IPS DF 6.9 (cell line): Measurements from ENCODE around the gene ZBTB49.
A peak's percentile ranks its signal among the peaks of the same experiment; 100 is the strongest.
"Not testable (repeated sequence)": the region's sequence is repeated elsewhere in the genome, so short reads cannot be mapped to it uniquely, and the experiment has no call there.

ENCODE experiments used
- DNase-seq: peaks from one replicate; pipeline ENCODE4 v3.0.0-alpha.2; 2013; ENCODE audit warnings: low read depth, low spot score
- H3K27ac ChIP-seq: one replicate; pipeline ENCODE4 v1.5.1; 2013; ENCODE audit warnings: low read length, control low read depth
- H3K27me3 ChIP-seq: 2 replicates; pipeline ENCODE4 v1.6.1; 2013; ENCODE audit warnings: mild to moderate bottlenecking, low read length; ENCODE audit not compliant: control insufficient read depth, insufficient read depth
- H3K36me3 ChIP-seq: 2 replicates; pipeline ENCODE4 v1.6.1; 2013; ENCODE audit warnings: low read length; ENCODE audit not compliant: control insufficient read depth, insufficient read depth
- H3K4me1 ChIP-seq: 2 replicates; pipeline ENCODE4 v1.6.1; 2013; ENCODE audit warnings: low read length; ENCODE audit not compliant: control insufficient read depth, insufficient read depth
- H3K4me3 ChIP-seq: 2 replicates; pipeline ENCODE4 v1.5.1; 2013; ENCODE audit warnings: mild to moderate bottlenecking, low read length
- H3K9me3 ChIP-seq: 2 replicates; pipeline ENCODE4 v1.6.1; 2013; ENCODE audit warnings: low read length, inconsistent platforms; ENCODE audit not compliant: control insufficient read depth, insufficient read depth
- WGBS: extraction: QIAGEN DNeasy Blood & Tissue Kit; methylation state at CpG from one replicate; pipeline ENCODE4 v1.1.7; 2013; ENCODE audit warnings: mixed read lengths, missing lambda C conversion rate; ENCODE audit not compliant: insufficient read length, insufficient coverage; 5-methylcytosine and 5-hydroxymethylcytosine counted together

ZBTB49 gene, protein sequence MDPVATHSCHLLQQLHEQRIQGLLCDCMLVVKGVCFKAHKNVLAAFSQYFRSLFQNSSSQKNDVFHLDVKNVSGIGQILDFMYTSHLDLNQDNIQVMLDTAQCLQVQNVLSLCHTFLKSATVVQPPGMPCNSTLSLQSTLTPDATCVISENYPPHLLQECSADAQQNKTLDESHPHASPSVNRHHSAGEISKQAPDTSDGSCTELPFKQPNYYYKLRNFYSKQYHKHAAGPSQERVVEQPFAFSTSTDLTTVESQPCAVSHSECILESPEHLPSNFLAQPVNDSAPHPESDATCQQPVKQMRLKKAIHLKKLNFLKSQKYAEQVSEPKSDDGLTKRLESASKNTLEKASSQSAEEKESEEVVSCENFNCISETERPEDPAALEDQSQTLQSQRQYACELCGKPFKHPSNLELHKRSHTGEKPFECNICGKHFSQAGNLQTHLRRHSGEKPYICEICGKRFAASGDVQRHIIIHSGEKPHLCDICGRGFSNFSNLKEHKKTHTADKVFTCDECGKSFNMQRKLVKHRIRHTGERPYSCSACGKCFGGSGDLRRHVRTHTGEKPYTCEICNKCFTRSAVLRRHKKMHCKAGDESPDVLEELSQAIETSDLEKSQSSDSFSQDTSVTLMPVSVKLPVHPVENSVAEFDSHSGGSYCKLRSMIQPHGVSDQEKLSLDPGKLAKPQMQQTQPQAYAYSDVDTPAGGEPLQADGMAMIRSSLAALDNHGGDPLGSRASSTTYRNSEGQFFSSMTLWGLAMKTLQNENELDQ

DNA sequence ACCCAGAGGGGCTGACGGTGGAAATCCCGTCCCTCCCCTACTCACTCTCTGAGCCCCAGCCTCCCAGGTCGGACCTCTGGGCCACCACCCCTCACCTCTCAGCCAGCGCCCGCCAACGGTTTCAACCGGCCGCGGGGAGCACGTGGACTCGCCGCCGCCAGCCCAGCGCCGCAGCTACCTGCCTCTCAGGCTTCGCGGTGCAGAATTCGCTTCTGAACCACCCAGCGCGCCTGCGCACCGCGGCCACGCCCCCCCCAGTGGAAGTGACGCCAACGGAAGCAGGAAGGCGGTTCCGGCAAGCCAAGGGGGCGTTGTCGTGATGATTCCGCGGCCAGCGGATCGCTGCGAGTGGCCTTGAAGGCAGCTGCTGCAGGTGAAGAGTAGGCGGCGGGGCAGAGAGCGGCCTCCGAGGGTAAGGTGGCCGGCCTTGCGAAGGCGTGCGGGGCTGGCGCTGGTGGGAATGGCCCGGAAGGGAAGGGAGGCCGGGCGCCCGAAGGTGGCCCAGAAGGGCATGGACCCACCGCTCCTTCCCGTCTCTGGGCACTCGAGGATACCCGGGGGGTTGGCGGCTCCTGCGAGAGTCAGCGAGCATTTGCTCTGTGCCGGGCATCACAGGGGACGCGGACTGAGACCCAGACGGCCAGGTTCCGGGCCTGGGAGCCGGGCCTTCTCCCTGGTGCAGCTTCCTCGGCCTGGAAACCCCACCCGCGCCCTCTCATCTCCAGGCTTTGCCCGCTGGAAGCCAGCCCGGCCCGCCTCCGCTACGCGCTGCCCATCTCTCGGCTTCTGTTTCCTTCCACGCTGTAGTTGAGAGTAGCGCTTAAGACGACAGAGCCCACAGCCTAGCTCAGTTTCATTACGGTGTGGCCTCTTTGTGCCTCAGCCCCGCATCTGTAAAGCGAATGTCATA is at the start of gene ZBTB49, which contains the start of gene LYAR:
Gene ZBTB49, plus strand, starts transcription at position 311 of the 910 bp plus-strand sequence. CDS start 9,695 bp downstream, outside the sequence.
Gene LYAR, minus strand, starts transcription at position 214 of the 910 bp plus-strand sequence. CDS start 6,412 bp downstream, outside the sequence.
- peak; percentile 77 for DNase-seq
- Histone ChIP-seq H3K27me3 (no peaks in the 10 kb centered on the region), H3K36me3 (peaks cover 4% of the 10 kb centered on the region; the same call in 1 of the 2 replicates), H3K9me3 (no peaks in the 10 kb centered on the region), H3K27ac (no peak within 1 kb of the TSS), H3K4me1 (no peaks in the 10 kb centered on the region; the same call in 1 of the 2 replicates), H3K4me3 (peak within 1 kb of the TSS; percentile 96)
- WGBS: no CpG with 5 or more reads among the region's 77 CpGs

DNA sequence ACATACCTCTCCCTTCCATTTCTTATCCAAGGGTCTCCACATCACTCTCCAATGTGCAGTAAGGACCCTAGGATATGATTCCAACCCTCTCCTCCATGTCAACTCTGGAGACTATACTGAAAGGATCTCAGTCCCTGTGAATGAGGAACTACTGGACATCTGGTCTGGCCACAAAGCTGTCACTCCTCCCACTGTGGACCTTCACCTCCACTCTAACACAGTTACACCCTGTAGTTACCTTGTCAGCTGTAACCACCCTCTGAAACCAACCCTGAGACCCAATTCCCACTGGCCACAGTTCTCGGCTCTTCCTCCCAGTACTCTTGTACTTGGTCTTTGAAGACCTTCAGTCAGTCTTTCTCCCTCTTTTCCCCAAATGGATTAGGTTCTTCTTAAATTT is 44.9 kb upstream of the ZBTB49 start:
- no peak for DNase-seq
- Histone ChIP-seq H3K4me3 (no peak overlapping the region), H3K27ac (no peak overlapping the region), H3K9me3 (no peaks in the 10 kb centered on the region), H3K36me3 (peaks cover 11% of the 10 kb centered on the region; the same call in 1 of the 2 replicates), H3K27me3 (no peaks in the 10 kb centered on the region), H3K4me1 (no peaks in the 10 kb centered on the region; the same call in 1 of the 2 replicates)
- no CpG with 5 or more reads among the region's 1 CpG for WGBS

DNA sequence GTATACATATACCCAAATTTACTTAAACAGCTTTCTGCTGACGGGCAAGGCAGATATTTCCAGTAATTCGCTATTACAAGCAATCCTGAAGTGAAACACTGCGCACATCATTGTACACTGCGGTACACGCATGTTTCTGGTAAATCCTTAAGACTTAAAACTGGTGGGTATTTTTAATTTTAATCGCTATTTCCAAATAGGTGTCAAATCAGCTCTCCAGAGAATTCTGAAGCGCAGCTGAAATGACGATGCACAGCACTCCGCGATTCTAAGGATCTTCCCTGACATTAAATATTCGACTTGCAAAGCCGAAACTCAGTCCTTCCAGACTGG is 42.4 kb upstream of the ZBTB49 start:
- Histone ChIP-seq H3K4me3 (peak overlapping the region; percentile 96), H3K27me3 (no peaks in the 10 kb centered on the region), H3K4me1 (no peaks in the 10 kb centered on the region; the same call in 1 of the 2 replicates), H3K27ac (no peak overlapping the region), H3K36me3 (peaks cover 11% of the 10 kb centered on the region; the same call in 1 of the 2 replicates), H3K9me3 (no peaks in the 10 kb centered on the region)
- no CpG with 5 or more reads among the region's 12 CpGs for WGBS
- no peak for DNase-seq

DNA sequence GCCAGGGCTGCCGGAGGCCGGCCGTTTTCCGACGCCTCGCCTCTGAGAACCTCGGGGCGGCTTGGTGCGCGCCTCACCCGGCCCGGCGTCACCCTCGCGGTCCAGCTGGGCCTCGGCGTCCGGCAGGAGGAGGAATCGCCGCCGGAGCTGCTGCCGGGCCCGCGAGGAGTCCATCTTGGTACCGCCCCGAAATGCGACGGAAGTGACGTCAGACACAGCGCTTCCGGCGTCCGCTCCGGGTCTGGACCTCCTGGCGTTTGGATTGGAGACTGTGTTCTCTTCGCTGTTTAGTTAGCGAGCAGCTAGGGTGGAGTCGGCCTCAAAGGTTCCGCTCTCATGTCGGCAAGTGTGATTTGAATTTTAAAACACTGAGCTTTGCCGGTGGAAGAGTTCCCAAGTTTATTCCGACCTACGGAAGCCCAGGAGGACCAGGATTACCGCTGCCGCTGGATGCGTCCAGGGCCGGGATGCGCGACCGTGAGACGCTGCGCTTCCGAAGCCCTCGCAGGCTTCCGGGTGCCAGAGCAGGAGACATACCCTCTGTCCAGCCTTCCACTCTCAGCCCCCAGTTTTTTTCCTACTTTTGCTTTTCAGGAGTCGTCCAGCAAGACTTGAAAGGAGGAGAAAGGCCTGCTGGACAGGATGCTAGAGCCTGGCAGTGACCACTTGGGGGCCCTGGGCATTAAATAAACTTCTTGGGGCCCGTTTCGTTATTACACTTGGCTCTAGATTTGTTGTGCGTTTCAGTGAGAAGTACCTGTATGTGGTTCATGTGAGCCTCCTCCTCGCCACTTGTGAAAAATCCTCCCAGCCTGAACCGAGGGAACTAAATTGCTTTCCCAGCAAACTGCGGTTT is 41.8 kb upstream of the ZBTB49 start, which contains the start of gene TMEM128:
Gene TMEM128, minus strand, starts transcription at position 195 of the 856 bp plus-strand sequence. Its CDS starts 21 bp downstream, at position 174.
- Histone ChIP-seq H3K9me3 (no peaks in the 10 kb centered on the region), H3K27me3 (no peaks in the 10 kb centered on the region), H3K4me1 (no peaks in the 10 kb centered on the region; the same call in 1 of the 2 replicates), H3K4me3 (peak within 1 kb of the TSS; percentile 96), H3K27ac (no peak within 1 kb of the TSS), H3K36me3 (peaks cover 11% of the 10 kb centered on the region; the same call in 1 of the 2 replicates)
- no CpG with 5 or more reads among the region's 62 CpGs for WGBS
- DNase-seq: peak; percentile 91

DNA sequence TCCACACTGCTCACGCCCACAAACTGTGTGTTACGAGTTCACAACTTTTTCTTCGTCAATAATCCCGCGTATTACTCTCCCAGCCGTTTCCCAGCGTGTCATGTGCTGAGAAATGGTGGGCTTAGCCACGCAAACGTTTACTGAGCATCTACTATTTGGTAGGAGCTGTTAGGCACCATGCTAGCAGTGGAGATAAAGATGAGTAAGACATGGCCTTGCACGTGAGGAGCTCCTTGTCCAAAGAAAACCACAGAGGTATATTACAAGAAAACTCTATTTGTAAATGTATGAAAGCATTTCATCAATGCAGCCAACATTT is 41.2 kb upstream of the ZBTB49 start:
- H3K9me3 ChIP-seq: no peaks in the 10 kb centered on the region
- H3K27ac ChIP-seq: no peak overlapping the region
- H3K4me3 ChIP-seq: peak overlapping the region; percentile 96; the same call in 1 of the 2 replicates
- H3K4me1 ChIP-seq: no peaks in the 10 kb centered on the region; the same call in 1 of the 2 replicates
- DNase-seq: no peak
- H3K36me3 ChIP-seq: peaks cover 9% of the 10 kb centered on the region; the same call in 1 of the 2 replicates
- H3K27me3 ChIP-seq: no peaks in the 10 kb centered on the region
- WGBS: no CpG with 5 or more reads among the region's 10 CpGs

DNA sequence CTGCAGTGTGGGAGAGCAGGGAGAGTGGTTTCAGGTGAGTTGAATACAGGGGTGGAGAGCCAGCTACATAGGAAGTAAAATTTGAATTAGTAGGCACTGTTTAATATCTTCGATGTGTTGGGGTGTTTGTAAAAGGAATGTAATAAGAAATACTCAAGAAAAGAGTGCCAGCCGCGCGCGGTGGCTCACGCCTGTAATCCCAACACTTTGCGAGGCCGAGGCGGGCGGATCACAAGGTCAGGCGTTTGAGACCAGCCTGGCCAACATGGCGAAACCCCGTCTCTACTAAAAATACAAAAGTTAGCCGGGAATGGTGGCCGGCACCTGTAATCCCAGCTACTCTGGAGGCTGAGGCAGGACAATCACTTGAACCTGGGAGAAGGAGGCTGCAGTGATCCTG is 40.7 kb upstream of the ZBTB49 start:
- H3K27ac ChIP-seq, H3K9me3 ChIP-seq, H3K4me1 ChIP-seq, H3K36me3 ChIP-seq, H3K4me3 ChIP-seq, DNase-seq, H3K27me3 ChIP-seq: not testable (repeated sequence)
- 100% methylated on average over 1 of the region's 15 CpGs for WGBS

DNA sequence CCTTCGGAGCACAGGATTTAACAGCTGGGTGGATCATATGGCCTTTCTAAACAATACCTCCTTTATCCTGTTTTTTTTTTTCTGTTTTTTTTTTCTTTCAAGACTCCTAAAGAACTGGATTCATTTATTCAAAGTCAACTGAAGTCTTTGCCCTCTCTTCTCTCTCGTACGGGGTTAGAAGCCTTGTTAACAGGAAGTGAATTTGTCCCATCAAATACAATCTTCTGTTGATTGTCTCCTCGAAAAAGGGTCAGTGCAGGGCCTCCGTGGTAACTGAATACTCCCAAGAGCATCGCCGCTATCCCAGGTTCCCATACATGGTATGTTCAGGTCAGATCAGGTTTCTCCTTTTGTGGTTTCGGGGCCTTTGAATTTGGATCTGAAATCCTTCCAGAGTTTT is 40.2 kb upstream of the ZBTB49 start:
- H3K4me1 ChIP-seq: no peaks in the 10 kb centered on the region; the same call in 1 of the 2 replicates
- no peaks in the 10 kb centered on the region for H3K9me3 ChIP-seq
- no peaks in the 10 kb centered on the region for H3K27me3 ChIP-seq
- H3K36me3 ChIP-seq: peaks cover 3% of the 10 kb centered on the region; the same call in 1 of the 2 replicates
- H3K4me3 ChIP-seq: no peak overlapping the region
- H3K27ac ChIP-seq: no peak overlapping the region
- DNase-seq: no peak
- WGBS: no CpG with 5 or more reads among the region's 8 CpGs

DNA sequence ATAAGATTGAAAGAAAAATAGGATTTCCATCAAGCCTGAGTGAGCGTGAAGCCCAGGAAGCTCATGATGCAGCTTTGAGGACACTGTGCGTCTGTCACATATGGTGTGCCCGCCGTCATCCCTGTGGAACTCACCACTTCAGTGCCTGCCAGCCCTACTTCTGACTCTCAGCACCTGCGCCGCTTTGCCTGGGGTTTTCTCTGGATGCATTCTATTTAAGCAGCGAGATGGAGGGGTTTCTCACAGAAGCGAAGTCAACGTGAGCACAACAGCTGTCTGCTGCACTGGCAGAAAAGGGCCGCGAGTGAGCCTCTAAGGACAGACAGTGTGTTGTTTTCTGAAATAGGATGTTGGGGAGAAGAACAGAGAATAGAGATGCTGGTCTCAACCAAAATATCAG is 35.9 kb upstream of the ZBTB49 start:
- no CpG with 5 or more reads among the region's 11 CpGs for WGBS
- H3K4me3 ChIP-seq: no peak overlapping the region
- no peaks in the 10 kb centered on the region for H3K27me3 ChIP-seq
- 0 out of 2 replicates have a peak, but pooled peaks cover 1% of the 10 kb centered on the region for H3K4me1 ChIP-seq
- no peaks in the 10 kb centered on the region for H3K9me3 ChIP-seq
- H3K36me3 ChIP-seq: no peaks in the 10 kb centered on the region
- no peak overlapping the region for H3K27ac ChIP-seq
- DNase-seq: no peak

DNA sequence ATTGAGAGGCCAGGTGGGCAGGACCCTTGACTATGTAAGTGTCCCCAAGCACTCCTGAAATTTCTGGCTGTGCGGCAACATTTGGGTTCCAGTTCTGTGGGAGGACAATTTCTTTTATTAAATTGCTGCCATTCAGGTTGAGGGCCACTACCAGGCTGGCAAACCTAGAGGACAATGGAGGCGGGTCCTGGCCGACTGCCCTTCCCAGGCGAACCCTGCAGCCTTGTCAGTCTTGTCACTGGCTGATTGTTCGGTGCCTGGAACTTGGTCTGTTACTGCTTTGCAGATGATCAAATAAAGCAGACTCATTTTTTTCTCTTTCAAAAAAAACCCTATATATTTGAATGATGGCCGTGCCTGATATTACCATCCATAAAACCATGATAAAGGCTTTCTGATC is 35.4 kb upstream of the ZBTB49 start:
- Histone ChIP-seq H3K4me3 (no peak overlapping the region), H3K4me1 (0 out of 2 replicates have a peak, but pooled peaks cover 1% of the 10 kb centered on the region), H3K27me3 (no peaks in the 10 kb centered on the region), H3K9me3 (no peaks in the 10 kb centered on the region), H3K36me3 (no peaks in the 10 kb centered on the region), H3K27ac (no peak overlapping the region)
- WGBS: no CpG with 5 or more reads among the region's 6 CpGs
- DNase-seq: no peak
